T-cell (primary cell): ENCODE results near the gene FADS2. TPM values are rescaled to one million over a fixed set of nuclear protein-coding genes. Genes with fewer than 3 reads are reported as not detected.

Source experiments
- ATAC-seq, 4 experiments: fragments of 200-7000 bp in 3 of 4; fragments of 150-1000 bp in 1 of 4; cut with Tn5 transposase; replicated peaks in 1 of 4; 1 replicate in 3 of 4; 2 replicates in 1 of 4; pipeline ENCODE4 v1.10.0; 2021; ENCODE audit warnings: moderate library complexity in 3 of 4, mild to moderate bottlenecking in 2 of 4, moderate number of reproducible peaks in 1 of 4
- CTCF ChIA-PET, 2 donors: fragments of 300-600 bp; sonication (Branson Sonifier 250); formaldehyde crosslinking; loops; one replicate each; lab custom pipeline; 2022; ENCODE audit warnings: antibody characterized with exemption in 2 of 2; lab: Charles Lee
- POLR2A ChIA-PET, 2 donors: fragments of 300-600 bp; sonication (Branson Sonifier 250); formaldehyde crosslinking; loops; one replicate each; lab custom pipeline; 2022; ENCODE audit warnings: antibody characterized with exemption in 2 of 2; lab: Charles Lee
- DNase-seq, 35 experiments: peaks; one replicate each; pipeline versions ENCODE4 v3.0.0 to v3.0.0-alpha.2; 2013 to 2023
- H3K27ac ChIP-seq: one replicate; pipeline ENCODE4 v1.5.1; 2013; ENCODE audit warnings: low read length
- H3K27me3 ChIP-seq, 2 experiments: replicated peaks in 1 of 2; 1 replicate in 1 of 2; 2 replicates in 1 of 2; pipeline versions ENCODE4 v1.6.1 to v1.7.0; 2013; ENCODE audit warnings: low read length in 1 of 2, mixed read lengths in 1 of 2; ENCODE audit not compliant: control insufficient read depth in 2 of 2, insufficient read depth in 2 of 2; ENCODE audit errors: extremely low read depth in 1 of 2
- H3K36me3 ChIP-seq, 2 donors: 1 replicate in 1 of 2; 2 replicates in 1 of 2; pipeline versions ENCODE4 v1.6.1 to v1.7.0; 2013; ENCODE audit warnings: low read length in 1 of 2; ENCODE audit not compliant: control insufficient read depth in 2 of 2, insufficient read depth in 1 of 2; ENCODE audit errors: extremely low read depth in 1 of 2
- H3K4me1 ChIP-seq, 2 experiments: 1 replicate in 1 of 2; 2 replicates in 1 of 2; pipeline versions ENCODE4 v1.6.1 to v1.7.0; 2013; ENCODE audit warnings: low read length in 2 of 2, mixed read lengths in 1 of 2; ENCODE audit not compliant: insufficient read depth in 2 of 2, control insufficient read depth in 1 of 2; ENCODE audit errors: extremely low read depth in 1 of 2
- H3K4me3 ChIP-seq, 2 donors: 1 replicate in 1 of 2; 2 replicates in 1 of 2; pipeline versions ENCODE4 v1.5.1 to v1.7.0; 2013; ENCODE audit warnings: mild to moderate bottlenecking in 2 of 2, low read length in 1 of 2, moderate library complexity in 1 of 2; ENCODE audit not compliant: control insufficient read depth in 1 of 2; ENCODE audit errors: extremely low read depth in 1 of 2
- H3K9me3 ChIP-seq: 2 replicates; pipeline ENCODE4 v1.7.0; 2013
- H3K27ac Mint-ChIP-seq, 2 donors: one replicate each; pipeline ENCODE4 v1.8.0; 2020 to 2021; ENCODE audit warnings: mild to moderate bottlenecking in 2 of 2, mixed read lengths in 2 of 2
- H3K27me3 Mint-ChIP-seq, 2 donors: one replicate each; pipeline ENCODE4 v1.8.0; 2021 to 2022; ENCODE audit warnings: mixed read lengths in 2 of 2
- H3K36me3 Mint-ChIP-seq: one replicate; pipeline ENCODE4 v1.8.0; 2021; ENCODE audit warnings: mixed read lengths
- H3K4me1 Mint-ChIP-seq, 3 donors: one replicate each; pipeline ENCODE4 v1.8.0; 2020 to 2022; ENCODE audit warnings: mixed read lengths in 3 of 3, mild to moderate bottlenecking in 1 of 3
- H3K4me3 Mint-ChIP-seq, 3 donors: one replicate each; pipeline ENCODE4 v1.8.0; 2020 to 2022; ENCODE audit warnings: mild to moderate bottlenecking in 3 of 3, mixed read lengths in 3 of 3, moderate library complexity in 3 of 3
- H3K9me3 Mint-ChIP-seq, 3 donors: one replicate each; pipeline ENCODE4 v1.8.0; 2020 to 2022; ENCODE audit warnings: mixed read lengths in 3 of 3
- WGBS: methylation state at CpG from one replicate; pipeline ENCODE4 v1.1.5; 2013; ENCODE audit warnings: missing lambda C conversion rate; ENCODE audit not compliant: insufficient coverage; 5-methylcytosine and 5-hydroxymethylcytosine counted together
- total RNA-seq, 35 experiments: library from RNA in 6 of 35; stranded (reverse) in 6 of 35; fragments of 120-200 nt in 1 of 35; gene quantifications; one replicate each; pipeline versions ENCODE4 v1.2.1 to v1.2.4 and lab custom pipeline; 2013 to 2026

Gene FADS2
- total RNA-seq, 5 donors from 2014 or later (not counting 1 experiment from before 2014, with no cell fraction given): 1.9 to 20.9 (median 2.7) TPM

DNA sequence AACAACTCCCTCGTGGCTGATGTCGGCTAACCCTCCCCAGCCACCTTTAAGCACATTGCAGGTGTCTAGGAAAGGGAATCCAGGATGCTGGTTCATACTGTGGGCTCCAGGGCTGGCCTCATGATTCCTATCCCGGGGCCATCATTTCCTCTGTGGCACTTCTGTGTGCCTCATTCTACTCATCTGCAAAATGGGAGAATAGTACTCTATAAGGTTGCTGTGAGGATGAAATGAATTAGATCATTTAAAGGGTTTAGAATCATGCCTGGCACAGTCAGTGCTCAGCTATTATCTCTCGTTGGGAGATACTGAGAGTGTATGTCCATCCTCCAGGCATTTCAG, 67.6 kb downstream of the FADS2 start:
- DNase-seq: no peak
- 65% methylated on average over 2 of the region's 4 CpGs for WGBS
- Mint-ChIP-seq H3K27ac (no peak overlapping the region), H3K9me3 (no peaks in the 10 kb centered on the region), H3K36me3 (no peaks in the 10 kb centered on the region), H3K4me3 (no peak overlapping the region), H3K27me3 (peaks cover 0 to 3% of the 10 kb centered on the region in 2 donors), H3K4me1 (peaks cover 8 to 15% (median 12%) of the 10 kb centered on the region in 3 donors)
- ChIA-PET POLR2A (interaction anchor here (0.6 to 1.0 kb wide), 2 partner anchors 9 to 186 kb away, joined by 3 to 6 read pairs; no protein-coding TSS in a partner anchor), CTCF (interaction anchor here (0.5 to 1.6 kb wide), 3 partner anchors 164 to 213 kb away, joined by 3 to 7 read pairs (median 3); no protein-coding TSS in a partner anchor)
- H3K27ac ChIP-seq: no peak overlapping the region
- H3K4me3 ChIP-seq: no peak overlapping the region
- H3K9me3 ChIP-seq: no peaks in the 10 kb centered on the region
- no peak for ATAC-seq
- peaks cover 0 to 2% of the 10 kb centered on the region in 2 experiments for H3K27me3 ChIP-seq
- no peaks in the 10 kb centered on the region for H3K36me3 ChIP-seq
- peaks cover 3 to 21% of the 10 kb centered on the region in 2 experiments for H3K4me1 ChIP-seq

GRCh38 chr11:61896665-61897386, 68.7 kb downstream of the FADS2 start:
- Mint-ChIP-seq H3K27me3 (peaks cover 0 to 3% of the 10 kb centered on the region in 2 donors), H3K36me3 (no peaks in the 10 kb centered on the region), H3K9me3 (no peaks in the 10 kb centered on the region), H3K4me3 (no peak overlapping the region), H3K27ac (no peak overlapping the region), H3K4me1 (peaks cover 6 to 12% (median 8%) of the 10 kb centered on the region in 3 donors)
- Histone ChIP-seq H3K4me1 (peaks cover 0 to 15% of the 10 kb centered on the region in 2 experiments), H3K36me3 (no peaks in the 10 kb centered on the region), H3K9me3 (no peaks in the 10 kb centered on the region), H3K27me3 (peaks cover 0 to 2% of the 10 kb centered on the region in 2 experiments), H3K4me3 (no peak overlapping the region), H3K27ac (no peak overlapping the region)
- no peak for DNase-seq
- CTCF ChIA-PET: interaction anchor here (0.6 to 5.6 kb wide), 9 partner anchors 8 to 212 kb away, joined by 3 to 100 read pairs (median 9); no protein-coding TSS in a partner anchor
- ATAC-seq: no peak
- POLR2A ChIA-PET: interaction anchor here in 1 of 2 donors (0.7 kb wide), 1 partner anchor 1981 kb away, joined by 3 read pairs; no protein-coding TSS in a partner anchor
- WGBS: 88% methylated on average over 5 of the region's 15 CpGs

GRCh38 chr11:61897387-61898246, 69.5 kb downstream of the FADS2 start:
- no peak overlapping the region for H3K4me3 ChIP-seq
- Mint-ChIP-seq H3K4me3 (no peak overlapping the region), H3K9me3 (no peaks in the 10 kb centered on the region), H3K36me3 (no peaks in the 10 kb centered on the region), H3K27me3 (peaks cover 0 to 3% of the 10 kb centered on the region in 2 donors), H3K4me1 (peaks cover 6 to 8% (median 8%) of the 10 kb centered on the region in 3 donors), H3K27ac (no peak overlapping the region)
- DNase-seq (peak; percentile 38 to 83 (median 69)), ATAC-seq (peak; percentile 55 to 60 (median 60))
- H3K36me3 ChIP-seq: no peaks in the 10 kb centered on the region
- no peaks in the 10 kb centered on the region for H3K9me3 ChIP-seq
- peaks cover 0 to 2% of the 10 kb centered on the region in 2 experiments for H3K27me3 ChIP-seq
- H3K4me1 ChIP-seq: peaks cover 0 to 12% of the 10 kb centered on the region in 2 experiments
- ChIA-PET POLR2A (no interaction called here), CTCF (interaction anchor here (0.6 to 5.6 kb wide), 17 partner anchors 9 to 214 kb away, joined by 3 to 100 read pairs (median 8); no protein-coding TSS in a partner anchor)
- H3K27ac ChIP-seq: no peak overlapping the region
- whole genome bisulfite sequencing: 71% methylated on average over 13 of the region's 17 CpGs

DNA sequence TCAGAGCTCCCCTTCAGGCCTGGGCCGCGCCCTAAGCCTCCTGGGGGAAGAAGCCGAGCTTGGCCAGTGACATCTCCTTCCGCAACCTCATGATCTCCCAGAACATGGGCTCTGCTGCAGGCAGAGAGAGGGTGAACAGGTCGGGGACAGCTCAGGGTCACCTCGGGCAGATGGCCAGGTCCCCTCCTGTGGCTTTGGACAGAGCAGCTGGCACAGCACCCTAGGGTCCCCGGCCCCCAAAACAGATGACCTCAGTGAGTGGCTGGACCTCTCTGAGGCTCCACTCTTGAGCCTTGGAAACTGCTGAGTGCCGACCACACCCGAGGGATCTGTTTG, 70.1 kb downstream of the FADS2 start:
- peaks cover 0 to 2% of the 10 kb centered on the region in 2 experiments for H3K27me3 ChIP-seq
- Mint-ChIP-seq H3K36me3 (no peaks in the 10 kb centered on the region), H3K4me1 (peaks cover 6 to 8% (median 8%) of the 10 kb centered on the region in 3 donors), H3K27me3 (peaks cover 0 to 3% of the 10 kb centered on the region in 2 donors), H3K27ac (no peak overlapping the region), H3K4me3 (no peak overlapping the region), H3K9me3 (no peaks in the 10 kb centered on the region)
- H3K27ac ChIP-seq: no peak overlapping the region
- POLR2A ChIA-PET: no interaction called here
- DNase-seq (no peak), ATAC-seq (no peak)
- no peak overlapping the region for H3K4me3 ChIP-seq
- no peaks in the 10 kb centered on the region for H3K9me3 ChIP-seq
- H3K36me3 ChIP-seq: no peaks in the 10 kb centered on the region
- WGBS: 92% methylated on average over 9 of the region's 9 CpGs
- CTCF ChIA-PET: interaction anchor here (0.6 to 5.6 kb wide), 16 partner anchors 14 to 215 kb away, joined by 3 to 100 read pairs (median 7); no protein-coding TSS in a partner anchor
- peaks cover 0 to 12% of the 10 kb centered on the region in 2 experiments for H3K4me1 ChIP-seq

GRCh38 chr11:61899146-61899841, 71.2 kb downstream of the FADS2 start:
- DNase-seq (peak; percentile 82 to 97 (median 91)), ATAC-seq (peak; percentile 89 to 92 (median 92))
- Histone ChIP-seq H3K27ac (no peak overlapping the region), H3K36me3 (no peaks in the 10 kb centered on the region), H3K9me3 (no peaks in the 10 kb centered on the region), H3K4me1 (peaks cover 0 to 12% of the 10 kb centered on the region in 2 experiments), H3K27me3 (peaks cover 0 to 9% of the 10 kb centered on the region in 2 experiments), H3K4me3 (no peak overlapping the region)
- Mint-ChIP-seq H3K4me1 (peaks cover 6 to 12% (median 8%) of the 10 kb centered on the region in 3 donors), H3K27ac (peak overlapping the region; percentile 44 to 63), H3K27me3 (peaks cover 0 to 3% of the 10 kb centered on the region in 2 donors), H3K4me3 (no peak overlapping the region), H3K9me3 (no peaks in the 10 kb centered on the region), H3K36me3 (no peaks in the 10 kb centered on the region)
- 53% methylated on average over 21 of the region's 27 CpGs for WGBS
- CTCF ChIA-PET: interaction anchor here (0.5 to 5.6 kb wide), 23 partner anchors 9 to 404 kb away, joined by 3 to 100 read pairs (median 6); partner anchors contain the start of gene BEST1 (in 1 of the 2)
- POLR2A ChIA-PET: interaction anchor here in 1 of 2 donors (0.9 kb wide), 1 partner anchor 225 kb away, joined by 3 read pairs; the partner anchor contains the start of gene INCENP
